NCI-H2171 (cell line): ENCODE results near the gene DZIP1.
"Not testable (repeated sequence)": the region's sequence is repeated elsewhere in the genome, so short reads cannot be mapped to it uniquely, and the experiment has no call there.

ENCODE experiments used
- DNase-seq: peaks from one replicate; lab custom pipeline; 2025; lab: John Stamatoyannopoulos, UW

The DZIP1 gene, protein sequence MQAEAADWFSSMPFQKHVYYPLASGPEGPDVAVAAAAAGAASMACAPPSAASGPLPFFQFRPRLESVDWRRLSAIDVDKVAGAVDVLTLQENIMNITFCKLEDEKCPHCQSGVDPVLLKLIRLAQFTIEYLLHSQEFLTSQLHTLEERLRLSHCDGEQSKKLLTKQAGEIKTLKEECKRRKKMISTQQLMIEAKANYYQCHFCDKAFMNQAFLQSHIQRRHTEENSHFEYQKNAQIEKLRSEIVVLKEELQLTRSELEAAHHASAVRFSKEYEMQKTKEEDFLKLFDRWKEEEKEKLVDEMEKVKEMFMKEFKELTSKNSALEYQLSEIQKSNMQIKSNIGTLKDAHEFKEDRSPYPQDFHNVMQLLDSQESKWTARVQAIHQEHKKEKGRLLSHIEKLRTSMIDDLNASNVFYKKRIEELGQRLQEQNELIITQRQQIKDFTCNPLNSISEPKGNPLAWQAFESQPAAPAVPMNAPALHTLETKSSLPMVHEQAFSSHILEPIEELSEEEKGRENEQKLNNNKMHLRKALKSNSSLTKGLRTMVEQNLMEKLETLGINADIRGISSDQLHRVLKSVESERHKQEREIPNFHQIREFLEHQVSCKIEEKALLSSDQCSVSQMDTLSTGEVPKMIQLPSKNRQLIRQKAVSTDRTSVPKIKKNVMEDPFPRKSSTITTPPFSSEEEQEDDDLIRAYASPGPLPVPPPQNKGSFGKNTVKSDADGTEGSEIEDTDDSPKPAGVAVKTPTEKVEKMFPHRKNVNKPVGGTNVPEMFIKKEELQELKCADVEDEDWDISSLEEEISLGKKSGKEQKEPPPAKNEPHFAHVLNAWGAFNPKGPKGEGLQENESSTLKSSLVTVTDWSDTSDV

GRCh38 chr13:95644601-95645052 lies at the start of gene DZIP1:
Gene DZIP1, minus strand, starts transcription at chr13:95644706. Its CDS starts 2,677 bp downstream, at chr13:95642029.
- DNase-seq: peak; percentile 78

DNA sequence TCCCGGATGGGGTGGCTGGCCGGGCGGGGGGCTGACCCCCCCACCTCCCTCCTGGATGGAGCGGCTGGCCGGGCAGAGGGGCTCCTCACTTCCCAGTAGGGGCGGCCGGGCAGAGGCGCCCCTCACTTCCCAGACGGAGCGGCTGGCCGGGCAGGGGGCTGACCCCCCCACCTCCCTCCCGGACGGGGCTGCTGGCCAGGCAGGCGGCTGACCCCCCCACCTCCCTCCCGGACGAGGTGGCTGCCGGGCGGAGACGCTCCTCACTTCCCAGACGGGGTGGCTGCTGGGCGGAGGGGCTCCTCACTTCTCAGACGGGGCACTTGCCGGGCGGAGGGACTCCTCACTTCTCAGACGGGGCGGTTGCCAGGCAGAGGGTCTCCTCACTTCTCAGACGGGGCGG lies 46.5 kb upstream of the DZIP1 start:
- not testable (repeated sequence) for DNase-seq

DNA sequence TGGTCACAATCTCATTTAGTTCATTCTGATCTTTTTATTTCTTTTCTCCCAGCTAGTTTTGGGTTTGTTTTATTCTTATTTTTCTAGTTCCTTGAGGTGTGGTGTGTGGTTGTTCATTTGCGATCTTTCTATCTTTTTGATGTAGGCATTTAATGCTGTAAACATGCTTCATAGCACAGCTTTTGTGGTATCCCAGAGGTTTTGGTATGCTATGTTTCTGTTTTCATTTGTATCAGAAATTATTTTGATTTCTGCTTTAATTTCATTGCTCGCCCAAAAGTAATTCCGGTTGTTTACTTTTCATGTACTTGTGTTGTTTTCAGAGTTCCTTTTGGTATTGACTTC lies 45.0 kb upstream of the DZIP1 start:
- DNase-seq: no peak

DNA sequence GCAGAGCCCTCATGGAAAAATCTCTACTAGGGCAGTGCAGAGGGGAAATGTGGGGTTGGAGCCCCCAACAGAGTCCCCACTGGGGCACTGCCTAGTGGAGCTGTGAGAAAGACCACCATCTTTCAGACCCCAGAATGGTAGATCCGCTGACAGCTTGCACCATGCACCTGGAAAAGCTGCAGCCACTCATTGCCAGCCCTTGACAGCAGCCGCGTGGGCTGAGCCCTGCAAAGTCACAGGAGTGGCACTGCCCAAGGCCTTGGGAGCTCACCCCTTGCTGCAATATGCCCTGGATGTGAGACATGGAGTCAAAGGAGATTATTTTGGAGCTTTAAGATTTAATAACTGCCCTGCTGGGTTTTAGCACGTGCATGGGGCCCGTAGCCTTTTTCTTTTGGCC lies 40.5 kb upstream of the DZIP1 start:
- not testable (repeated sequence) for DNase-seq

DNA sequence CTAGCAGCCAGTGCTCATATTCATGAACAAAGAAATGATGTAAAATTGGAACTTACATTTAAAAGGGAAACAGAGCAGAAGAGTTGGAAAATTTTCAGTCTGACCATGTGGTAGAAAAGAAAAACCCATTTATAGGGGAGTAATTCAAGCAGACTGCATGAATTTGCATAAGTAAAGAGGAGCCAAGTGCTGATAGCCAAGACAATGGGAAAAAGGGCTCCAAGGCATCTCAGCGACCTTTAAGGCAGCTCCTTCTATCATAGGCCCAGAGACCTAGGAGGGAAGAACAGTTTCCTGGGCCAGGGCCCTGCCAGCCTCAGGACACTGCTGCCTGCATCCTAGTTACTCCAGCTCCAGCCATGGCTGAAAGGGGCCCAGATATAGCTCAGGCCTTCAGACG lies 39.9 kb upstream of the DZIP1 start:
- no peak for DNase-seq

DNA sequence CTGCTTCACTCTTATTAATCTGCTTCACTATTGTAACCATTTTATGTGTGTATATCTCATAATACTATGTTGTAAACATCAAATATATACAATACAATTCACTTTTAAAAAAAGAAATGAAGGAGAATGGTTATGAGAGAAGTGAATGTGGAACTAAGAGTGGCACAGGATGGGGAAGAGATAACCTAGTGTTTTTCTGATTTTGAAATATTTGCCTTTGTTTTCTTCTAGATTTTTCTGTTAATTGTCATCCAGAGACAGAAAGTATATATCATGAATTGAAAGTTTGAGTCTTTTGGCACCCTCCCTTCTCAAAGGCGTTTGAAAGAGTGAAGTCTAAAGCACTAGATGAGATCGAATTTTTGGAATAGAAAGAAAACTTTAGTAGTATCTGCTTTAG lies 35.2 kb upstream of the DZIP1 start:
- no peak for DNase-seq

- no peak for DNase-seq
Measured at GRCh38 chr13:95678967-95679366, 34.5 kb upstream of the DZIP1 start.

- DNase-seq: no peak
Measured at GRCh38 chr13:95677564-95678266, 33.2 kb upstream of the DZIP1 start.

- peak; percentile 94 for DNase-seq
Measured at GRCh38 chr13:95676762-95677563, 32.5 kb upstream of the DZIP1 start, which contains the start of gene DNAJC3. Gene DNAJC3, plus strand, starts transcription at chr13:95677139. Its CDS starts 117 bp downstream, at chr13:95677256.

DNA sequence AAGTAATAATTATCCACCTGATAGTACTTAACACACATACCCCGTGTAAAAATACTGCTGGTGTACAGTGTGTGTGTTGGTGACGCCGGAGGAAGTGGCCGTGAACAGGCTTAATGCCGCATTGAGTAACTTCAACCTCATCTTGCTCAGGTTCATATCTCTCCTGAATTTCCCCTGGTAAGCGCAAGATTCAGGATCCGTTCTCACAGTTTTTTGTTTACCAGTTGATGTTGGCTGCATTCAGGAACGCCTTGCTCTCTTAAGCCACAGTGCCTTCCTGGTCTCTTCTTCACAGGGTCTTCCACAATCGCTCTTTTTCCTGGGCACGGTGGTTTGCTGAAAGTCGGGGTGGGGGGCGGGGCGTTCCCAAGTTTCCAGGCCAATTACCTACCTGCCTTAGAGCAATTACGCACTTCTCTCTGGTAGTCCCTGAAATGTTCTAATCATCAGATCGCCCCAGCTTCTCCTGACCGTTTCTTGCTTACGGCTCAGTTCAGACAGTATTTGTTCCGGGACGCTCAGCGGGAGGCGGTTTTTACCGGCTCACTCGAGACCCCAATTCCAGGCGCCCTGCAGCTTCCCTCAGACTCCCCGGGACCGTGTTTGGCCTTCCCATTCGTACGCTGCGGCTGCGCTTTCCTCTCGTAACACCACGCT lies 31.7 kb upstream of the DZIP1 start:
- peak; percentile 48 for DNase-seq

DNA sequence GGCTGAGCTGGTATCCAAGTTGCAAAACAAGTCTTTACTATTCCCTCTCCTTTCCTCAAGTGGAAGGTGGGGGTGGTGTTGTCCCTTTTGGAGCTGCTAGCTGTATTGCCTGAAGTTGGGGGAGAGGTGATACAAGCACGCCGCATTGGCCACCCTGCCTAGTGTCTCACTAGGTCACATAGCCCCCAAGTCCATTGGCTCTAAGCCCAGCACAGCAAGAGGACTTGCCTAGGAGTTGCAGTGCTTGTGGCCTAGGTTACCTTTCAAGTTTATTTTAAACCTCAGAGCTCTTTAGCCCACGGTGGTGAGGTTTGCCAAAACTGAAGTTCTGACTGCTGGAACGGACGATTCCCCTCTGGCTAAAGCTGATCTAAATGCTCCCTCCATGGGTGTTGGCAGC lies 27.1 kb upstream of the DZIP1 start:
- DNase-seq: no peak

GRCh38 chr13:95667235-95667634 lies 22.7 kb upstream of the DZIP1 start:
- DNase-seq: not testable (repeated sequence)

DNA sequence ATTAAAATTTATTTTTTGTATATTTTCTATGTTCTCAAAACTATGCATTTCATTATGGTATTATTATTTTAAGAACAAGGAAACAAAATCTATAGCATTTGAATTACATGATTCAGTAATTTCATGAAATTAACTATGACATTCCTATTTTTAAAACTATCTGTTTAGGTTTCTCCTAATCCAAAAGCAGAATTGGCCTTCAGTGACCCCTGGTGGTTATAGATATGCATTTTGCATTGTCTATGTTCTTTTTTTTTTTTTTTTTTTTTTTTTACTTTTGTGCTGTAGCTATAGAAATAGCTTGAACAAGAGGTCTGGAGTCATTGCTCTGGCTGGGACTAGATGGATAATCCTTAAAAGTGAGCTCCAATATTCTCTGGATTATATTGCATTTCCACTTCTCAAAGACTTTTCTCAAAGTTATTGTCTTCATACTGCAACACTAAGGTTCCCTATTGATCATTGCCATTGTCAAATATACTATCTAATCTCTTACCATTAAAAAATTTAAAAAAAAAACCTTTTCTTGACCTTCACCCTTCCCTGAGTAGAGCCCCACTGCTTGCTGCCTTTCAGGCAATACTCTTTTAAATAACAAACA lies 16.6 kb upstream of the DZIP1 start:
- DNase-seq: peak; percentile 58

DNA sequence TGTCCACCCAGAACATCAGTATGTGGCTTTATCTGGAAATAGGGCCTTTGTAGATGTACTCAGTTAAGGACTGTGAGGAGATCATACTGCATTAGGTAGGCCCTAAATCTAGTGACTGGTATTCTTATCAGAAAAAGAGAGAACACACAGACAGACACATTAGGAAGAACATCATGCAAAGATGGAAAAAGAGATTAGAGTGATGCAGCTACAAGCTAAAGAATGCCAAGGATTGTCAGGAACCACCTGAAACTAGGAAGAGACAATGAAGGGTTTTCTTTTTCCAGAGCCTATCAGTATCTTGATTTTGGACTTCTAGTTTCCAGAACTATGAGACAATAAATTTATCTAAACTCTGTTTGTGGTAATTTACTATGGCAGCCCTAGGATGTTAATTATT lies 15.0 kb upstream of the DZIP1 start:
- no peak for DNase-seq

DNA sequence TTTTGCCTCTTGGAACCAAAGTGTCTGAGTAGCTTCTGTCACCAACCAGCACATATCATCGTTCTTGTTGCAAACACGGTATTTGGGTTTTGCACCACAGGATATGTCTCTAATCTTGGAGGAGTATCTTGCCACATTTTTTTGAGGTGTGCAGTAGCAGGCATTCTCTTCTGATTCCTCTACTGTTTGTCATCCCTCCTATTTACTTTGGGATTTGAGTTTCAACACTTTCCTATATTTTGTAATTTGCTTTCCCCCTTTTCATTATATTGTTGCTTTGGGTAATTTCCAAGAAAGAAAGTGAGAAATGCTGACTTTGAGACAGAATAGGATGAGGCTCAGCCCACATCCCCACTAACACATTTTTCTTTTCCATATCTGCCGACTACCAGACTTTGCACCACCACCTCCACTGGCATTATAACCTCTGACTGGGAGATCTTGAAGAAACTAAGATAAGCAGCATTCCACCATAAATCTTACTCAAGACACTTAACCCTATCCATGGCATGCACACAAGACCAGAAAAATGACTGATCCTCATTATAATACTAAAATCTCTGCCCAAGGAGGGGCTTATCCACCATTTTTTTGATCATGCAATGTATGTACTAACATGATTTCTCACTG lies 12.0 kb upstream of the DZIP1 start:
- no peak for DNase-seq

- DNase-seq: no peak
Measured at GRCh38 chr13:95652821-95653220, 8.3 kb upstream of the DZIP1 start.

- no peak for DNase-seq
Measured at GRCh38 chr13:95652244-95652764, 7.8 kb upstream of the DZIP1 start.

DNA sequence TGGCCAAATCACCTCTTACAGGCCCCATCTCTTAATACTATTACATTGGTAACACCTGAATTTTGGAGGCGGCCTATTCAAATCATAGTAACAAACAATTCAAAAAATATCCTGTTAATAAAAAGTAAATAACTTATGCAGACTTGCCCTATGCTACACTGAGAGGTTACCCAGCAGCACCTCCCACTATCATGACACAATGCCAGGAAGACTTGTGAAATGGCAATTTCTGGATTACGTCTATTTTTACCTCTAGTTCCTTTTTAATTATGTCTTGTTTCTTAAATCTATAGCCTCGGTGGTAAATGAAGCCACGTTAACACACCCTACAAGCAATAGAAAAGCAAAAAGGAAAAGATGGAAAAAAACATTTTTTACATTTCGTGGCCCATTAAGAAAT lies 6.2 kb upstream of the DZIP1 start:
- no peak for DNase-seq

DNA sequence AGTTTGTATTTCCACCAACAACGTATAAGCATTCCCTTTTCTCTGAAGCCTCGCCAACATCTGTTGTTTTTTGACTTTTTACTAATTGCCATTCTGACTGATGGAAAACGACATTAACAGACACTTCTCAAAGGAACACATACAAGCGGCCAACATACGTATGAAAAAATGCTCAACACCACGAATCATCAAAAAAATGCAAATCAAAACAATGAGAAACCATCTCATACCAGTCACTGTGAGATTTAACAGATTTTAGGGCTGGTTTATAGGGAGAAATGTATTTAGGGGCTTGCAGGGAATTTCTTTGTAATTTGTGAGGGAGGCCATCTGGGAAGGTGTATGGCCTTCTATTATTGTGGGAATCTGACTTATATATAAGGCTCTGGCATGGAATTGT lies 2.8 kb upstream of the DZIP1 start:
- no peak for DNase-seq
